HCT116 (cell line): ENCODE data around the gene VCAN. TPM values are rescaled to one million over a fixed set of nuclear protein-coding genes. Genes with fewer than 3 reads are reported as not detected.

ENCODE experiments used
- ATAC-seq: fragments of 200-7000 bp; cut with Tn5 transposase; 2 replicates; pipeline ENCODE4 v1.9.1; 2020; ENCODE audit warnings: mild to moderate bottlenecking, moderate library complexity
- BruUV-seq: library from RNA; stranded (reverse); fragments of 400-500 nt; replicated peaks from 2 replicates; lab custom pipeline; 2021; lab: Mats Ljungman, UMichigan
- CTCF ChIA-PET: fragments of 300-600 bp; sonication (Branson Sonifier 250); formaldehyde crosslinking; loops from one replicate; lab custom pipeline; 2021; ENCODE audit warnings: antibody characterized with exemption; lab: Charles Lee
- POLR2A ChIA-PET: fragments of 300-600, 350-600 bp; sonication (Branson Sonifier 250); formaldehyde crosslinking; loops from one replicate; lab custom pipeline; 2021; ENCODE audit warnings: antibody characterized with exemption; lab: Charles Lee
- RAD21 ChIA-PET, 2 experiments: fragments of 300-600 bp; sonication (Branson Sonifier 250); formaldehyde crosslinking; loops; one replicate each; lab custom pipeline; 2023; ENCODE audit warnings: low total read pairs in 2 of 2; ENCODE audit not compliant: uncharacterized antibody in 2 of 2, unreplicated experiment in 2 of 2, low non-redundant PET in 1 of 2; lab: Charles Lee
- DNase-seq: peaks from one replicate; pipeline ENCODE4 v3.0.0-alpha.2; 2010; ENCODE audit warnings: low read depth, low spot score
- H2AFZ ChIP-seq: fragments of 200-600 bp; shearing (Covaris generic), sonication (generic); 2 replicates; pipeline ENCODE4 v1.6.1; 2017; ENCODE audit warnings: low read depth, mixed run types, mixed read lengths, antibody characterized with exemption, low read length; ENCODE audit not compliant: poor library complexity, severe bottlenecking
- H3K27ac ChIP-seq: 2 replicates; pipeline ENCODE4 v1.5.1; 2012; ENCODE audit warnings: low read depth, low read length
- H3K27me3 ChIP-seq: fragments of 200-600 bp; sonication (generic); 2 replicates; pipeline ENCODE4 v1.6.1; 2016; ENCODE audit warnings: mixed run types, low read length, mixed read lengths; ENCODE audit not compliant: insufficient read depth
- H3K36me3 ChIP-seq, 2 experiments: fragments of 200-500 bp in 1 of 2; fragments of 200-600 bp in 1 of 2; sonication (Bioruptor generic) in 1 of 2; sonication (generic) in 1 of 2; 2 replicates each; pipeline versions ENCODE4 v1.5.1 to v1.6.1; 2014 to 2016; ENCODE audit warnings: low read length in 2 of 2, inconsistent platforms in 1 of 2, mixed read lengths in 1 of 2, mixed run types in 1 of 2; ENCODE audit not compliant: insufficient read depth in 2 of 2, control insufficient read depth in 1 of 2
- H3K4me1 ChIP-seq, 2 experiments: fragments of 200-600 bp in 1 of 2; sonication (generic) in 1 of 2; 2 replicates each; pipeline versions ENCODE4 v1.5.1 to v1.6.1; 2012 to 2017; ENCODE audit warnings: low read length in 2 of 2, inconsistent platforms in 1 of 2, mild to moderate bottlenecking in 1 of 2, mixed read lengths in 1 of 2, mixed run types in 1 of 2, moderate library complexity in 1 of 2; ENCODE audit not compliant: insufficient read depth in 2 of 2, control insufficient read depth in 1 of 2
- H3K4me2 ChIP-seq: fragments of 200-600 bp; sonication (generic); 2 replicates; pipeline ENCODE4 v1.6.1; 2017; ENCODE audit warnings: mixed run types, low read length, mixed read lengths
- H3K4me3 ChIP-seq, 2 experiments: fragments of 200-600 bp in 1 of 2; sonication (generic) in 1 of 2; replicated peaks in 1 of 2; 2 replicates each; pipeline ENCODE4 v1.5.1; 2011 to 2016; ENCODE audit warnings: low read length in 2 of 2, control low read depth in 1 of 2, low read depth in 1 of 2, mild to moderate bottlenecking in 1 of 2, mixed read lengths in 1 of 2, mixed run types in 1 of 2
- H3K79me2 ChIP-seq: fragments of 200-600 bp; sonication (generic); 2 replicates; pipeline ENCODE4 v1.6.1; 2017; ENCODE audit warnings: mild to moderate bottlenecking, mixed run types, low read length, moderate library complexity, mixed read lengths; ENCODE audit not compliant: insufficient read depth
- H3K9ac ChIP-seq: fragments of 200-600 bp; sonication (generic); 2 replicates; pipeline ENCODE4 v1.6.1; 2016; ENCODE audit warnings: low read length, mixed read lengths
- H3K9me2 ChIP-seq: fragments of 200-600 bp; sonication (generic), shearing (Covaris generic); 2 replicates; pipeline ENCODE4 v1.6.1; 2017; ENCODE audit warnings: mixed run types, mild to moderate bottlenecking, moderate library complexity; ENCODE audit not compliant: insufficient read depth
- H3K9me3 ChIP-seq, 2 experiments: fragments of 200-500 bp in 1 of 2; fragments of 200-600 bp in 1 of 2; sonication (Bioruptor generic) in 1 of 2; sonication (generic) in 1 of 2; 2 replicates each; pipeline ENCODE4 v1.6.1; 2014 to 2017; ENCODE audit warnings: low read length in 2 of 2, mixed read lengths in 2 of 2, inconsistent platforms in 1 of 2, low read depth in 1 of 2, mild to moderate bottlenecking in 1 of 2, mixed run types in 1 of 2, moderate library complexity in 1 of 2; ENCODE audit not compliant: control insufficient read depth in 1 of 2, insufficient read depth in 1 of 2
- H4K20me1 ChIP-seq: fragments of 200-600 bp; sonication (generic), shearing (Covaris generic); 2 replicates; pipeline ENCODE4 v1.6.1; 2017; ENCODE audit warnings: mixed run types, mild to moderate bottlenecking, moderate library complexity; ENCODE audit not compliant: insufficient read depth
- ATF3 ChIP-seq: IDR thresholded peaks from 2 replicates; pipeline ENCODE4 v1.6.1; 2012
- CBX3 ChIP-seq: IDR thresholded peaks from 2 replicates; pipeline ENCODE4 v1.6.1; 2012; ENCODE audit warnings: low read depth
- CEBPB ChIP-seq: IDR thresholded peaks from 2 replicates; pipeline ENCODE4 v1.6.1; 2012; ENCODE audit warnings: low read depth
- CTCF ChIP-seq, 3 experiments: fragments of 200-600 bp in 1 of 3; sonication (generic) in 1 of 3; IDR thresholded peaks in 2 of 3; conservative IDR thresholded peaks in 1 of 3; 2 replicates each; pipeline ENCODE4 v1.5.1; 2012 to 2017; ENCODE audit warnings: low read depth in 2 of 3, low read length in 2 of 3, antibody characterized with exemption in 1 of 3, borderline replicate concordance in 1 of 3, control low read depth in 1 of 3, mild to moderate bottlenecking in 1 of 3, mixed read lengths in 1 of 3, mixed run types in 1 of 3, moderate library complexity in 1 of 3; ENCODE audit not compliant: insufficient read depth in 1 of 3
- EGR1 ChIP-seq: IDR thresholded peaks from 2 replicates; pipeline ENCODE4 v1.6.1; 2012; ENCODE audit warnings: low read depth
- ELF1 ChIP-seq: IDR thresholded peaks from 2 replicates; pipeline ENCODE4 v1.6.1; 2012; ENCODE audit warnings: low read depth, borderline replicate concordance
- EZH2 ChIP-seq: fragments of 200-600 bp; sonication (generic); IDR thresholded peaks from 2 replicates; pipeline ENCODE4 v1.6.1; 2017; ENCODE audit warnings: antibody characterized with exemption, mixed run types
- FOSL1 ChIP-seq: IDR thresholded peaks from 2 replicates; pipeline ENCODE4 v1.6.1; 2012; ENCODE audit warnings: low read depth
- JUND ChIP-seq: IDR thresholded peaks from 2 replicates; pipeline ENCODE4 v1.6.1; 2012
- POLR2A ChIP-seq: IDR thresholded peaks from 2 replicates; pipeline ENCODE4 v1.7.0; 2011; ENCODE audit warnings: borderline replicate concordance; ENCODE audit not compliant: insufficient read depth, insufficient read length; ENCODE audit errors: extremely low read depth
- RAD21 ChIP-seq: IDR thresholded peaks from 2 replicates; pipeline ENCODE4 v1.6.1; 2012; ENCODE audit warnings: low read depth, mild to moderate bottlenecking
- REST ChIP-seq: IDR thresholded peaks from 2 replicates; pipeline ENCODE4 v1.6.1; 2012; ENCODE audit warnings: low read depth
- SIN3A ChIP-seq: IDR thresholded peaks from 2 replicates; pipeline ENCODE4 v1.6.1; 2012; ENCODE audit warnings: low read depth
- SP1 ChIP-seq: IDR thresholded peaks from 2 replicates; pipeline ENCODE4 v1.6.1; 2012; ENCODE audit warnings: low read depth
- SRF ChIP-seq: IDR thresholded peaks from 2 replicates; pipeline ENCODE4 v1.6.1; 2012; ENCODE audit warnings: low read depth
- TCF7L2 ChIP-seq: IDR thresholded peaks from 2 replicates; pipeline ENCODE4 v1.7.0; 2011; ENCODE audit warnings: borderline replicate concordance, inconsistent platforms; ENCODE audit not compliant: insufficient read depth, insufficient read length; ENCODE audit errors: extremely low read depth
- YY1 ChIP-seq: IDR thresholded peaks from 2 replicates; pipeline ENCODE4 v1.6.1; 2011; ENCODE audit warnings: low read length, low read depth, moderate library complexity, mild to moderate bottlenecking; ENCODE audit not compliant: insufficient replicate concordance; ENCODE audit errors: extremely low read depth
- ZBTB33 ChIP-seq: IDR thresholded peaks from 2 replicates; pipeline ENCODE4 v1.6.1; 2011; ENCODE audit warnings: mild to moderate bottlenecking, low read length, moderate library complexity; ENCODE audit not compliant: insufficient replicate concordance; ENCODE audit errors: extremely low read depth
- ZNF274 ChIP-seq: fragments of 200-500 bp; sonication (Bioruptor generic); IDR thresholded peaks from 2 replicates; pipeline ENCODE4 v1.6.1; 2014; ENCODE audit warnings: mild to moderate bottlenecking, low read depth, low read length, inconsistent platforms
- intact Hi-C: fragments of 100-400 bp; cut with micrococcal nuclease; formaldehyde crosslinking; loops from 2 replicates; pipeline ENCODE4 v1.10.0; 2022
- total RNA-seq: library from RNA; stranded (reverse); gene quantifications from one replicate; pipeline ENCODE4 v1.2.1, GENCODE V29; 2021; ENCODE audit not compliant: unreplicated experiment

The VCAN gene
- total RNA-seq, 1 experiment from 2014 or later, result 49.9 TPM

- Histone ChIP-seq H3K9me2 (no peaks in the 10 kb centered on the region), H3K27ac (no peak overlapping the region), H2AFZ (no peak overlapping the region), H3K27me3 (no peaks in the 10 kb centered on the region), H3K4me1 (no peaks in the 10 kb centered on the region), H3K9ac (no peak overlapping the region), H3K79me2 (no peaks in the 10 kb centered on the region), H3K36me3 (no peaks in the 10 kb centered on the region), H3K4me3 (no peak overlapping the region), H3K9me3 (no peaks in the 10 kb centered on the region), H4K20me1 (no peaks in the 10 kb centered on the region), H3K4me2 (no peak overlapping the region)
- RAD21 ChIA-PET, result no interaction called here
- CTCF ChIA-PET, result no interaction called here
- intact Hi-C loops, result no loop called here
- no peak for TF ChIP-seq REST
- TF ChIP-seq SRF, result no peak
- no peak for TF ChIP-seq YY1
- no peak for TF ChIP-seq RAD21
- TF ChIP-seq TCF7L2, result no peak
- no peak for TF ChIP-seq ELF1
- no peak for TF ChIP-seq SP1
- no peak for TF ChIP-seq FOSL1
- no peak for TF ChIP-seq CTCF (IDR thresholded peaks at IDR 0.05 in 2 of 3, conservative IDR thresholded peaks at IDR 0.05 in 1 of 3; ENCODE audit: borderline replicate concordance in 1 of 3, insufficient read depth in 1 of 3, low read depth in 2 of 3, low read length in 2 of 3)
- no peak for TF ChIP-seq ZNF274
- TF ChIP-seq CBX3, result no peak
- TF ChIP-seq ATF3, result no peak
- TF ChIP-seq SIN3A, result no peak
- no peak for TF ChIP-seq JUND
- no peak for TF ChIP-seq ZBTB33
- no peak for TF ChIP-seq EZH2
- no peak for TF ChIP-seq POLR2A
- TF ChIP-seq CEBPB, result no peak
- TF ChIP-seq EGR1, result no peak
- no peak for DNase-seq
- no TSS peak for BruUV-seq
- POLR2A ChIA-PET, result no interaction called here
- ATAC-seq, result no peak
Measured at GRCh38 chr5:83552275-83552674, 80.7 kb downstream of the VCAN start.
